HG03354 (cell line): ENCODE data around the gene GRIK5.
A peak's percentile ranks its signal among the peaks of the same experiment; 100 is the strongest.
"Not testable (repeated sequence)": the region's sequence is repeated elsewhere in the genome, so short reads cannot be mapped to it uniquely, and the experiment has no call there.

Source experiments
- ATAC-seq: cut with Tn5 transposase; IDR thresholded peaks from one replicate; pipeline ENCODE4 v1.9.1; 2021; ENCODE audit warnings: mild to moderate bottlenecking; ENCODE audit not compliant: unreplicated experiment, poor library complexity, severe bottlenecking

The GRIK5 gene

GRCh38 chr19:42054205-42054604, 15.8 kb downstream of the GRIK5 start:
- no peak for ATAC-seq

- no peak for ATAC-seq
Measured at GRCh38 chr19:42053037-42053935, 16.7 kb downstream of the GRIK5 start.

GRCh38 chr19:42052241-42052863, 17.7 kb downstream of the GRIK5 start:
- no peak for ATAC-seq

- ATAC-seq: no peak
Measured at GRCh38 chr19:42051166-42052115, 18.6 kb downstream of the GRIK5 start.

- no peak for ATAC-seq
Measured at GRCh38 chr19:42048992-42049391, 21.0 kb downstream of the GRIK5 start.

GRCh38 chr19:42045575-42045974, 24.4 kb downstream of the GRIK5 start:
- ATAC-seq: no peak

GRCh38 chr19:42042455-42043170, 27.4 kb downstream of the GRIK5 start:
- ATAC-seq: no peak

- ATAC-seq: not testable (repeated sequence)
Measured at GRCh38 chr19:42040491-42040890, 29.5 kb downstream of the GRIK5 start.

GRCh38 chr19:42040031-42040430, 30.0 kb downstream of the GRIK5 start:
- no peak for ATAC-seq

GRCh38 chr19:42038666-42039065, 31.3 kb downstream of the GRIK5 start:
- no peak for ATAC-seq

- no peak for ATAC-seq
Measured at GRCh38 chr19:42037649-42038048, 32.4 kb downstream of the GRIK5 start.

- peak; percentile 58 for ATAC-seq
Measured at GRCh38 chr19:42034640-42035391, 35.2 kb downstream of the GRIK5 start.

GRCh38 chr19:42033413-42033812, 36.6 kb downstream of the GRIK5 start:
- ATAC-seq: no peak

- ATAC-seq: no peak
Measured at GRCh38 chr19:42032431-42032830, 37.6 kb downstream of the GRIK5 start.

- ATAC-seq: no peak
Measured at GRCh38 chr19:42030645-42031440, 39.2 kb downstream of the GRIK5 start.

- ATAC-seq: no peak
Measured at GRCh38 chr19:42028304-42029216, 41.4 kb downstream of the GRIK5 start.

- ATAC-seq: no peak
Measured at GRCh38 chr19:42024622-42025111, 45.3 kb downstream of the GRIK5 start.
